NCI-H2029 treated with DMSO at 0.1 percent for 48 hours (cell line): ENCODE results near the gene NRG3.
"Not testable (repeated sequence)": the region's sequence is repeated elsewhere in the genome, so short reads cannot be mapped to it uniquely, and the experiment has no call there.

ENCODE experiments used
- DNase-seq: peaks from one replicate; lab custom pipeline; 2025; lab: John Stamatoyannopoulos, UW

The NRG3 gene

DNA sequence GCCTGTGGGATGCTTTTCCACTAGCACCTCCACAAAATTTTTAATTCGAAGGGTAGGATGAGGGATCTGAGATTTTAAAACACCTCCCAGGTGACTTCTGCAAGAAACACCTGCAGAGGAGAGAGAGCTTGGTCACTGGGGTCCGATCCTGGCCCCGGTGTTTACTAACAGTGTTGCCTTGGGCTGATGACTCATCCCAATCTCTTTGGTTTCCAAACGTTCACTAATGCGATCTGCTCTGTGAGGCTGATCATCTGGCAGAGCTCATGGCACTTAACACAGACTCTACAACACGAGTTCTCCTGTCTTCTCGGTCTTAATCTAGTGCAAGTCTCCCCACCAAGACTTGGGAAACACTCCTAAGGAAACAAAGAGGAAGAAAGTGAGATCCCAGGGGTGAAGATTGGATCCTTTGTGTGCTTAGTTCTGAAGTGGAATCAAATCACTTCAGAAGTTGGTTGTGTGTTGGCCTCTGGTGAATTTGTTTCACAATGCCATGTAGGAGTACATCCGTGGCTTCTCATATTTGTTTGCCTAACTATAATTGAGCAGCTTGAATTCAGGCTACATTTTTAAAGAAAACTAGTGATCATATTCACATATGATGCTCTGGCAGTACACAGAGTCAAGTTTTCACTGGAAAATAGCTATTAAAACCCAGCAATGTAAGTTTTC lies 407.9 kb downstream of the NRG3 start:
- no peak for DNase-seq

- no peak for DNase-seq
These were observed 409.2 kb downstream of the NRG3 start for GRCh38 chr10:82284180-82284579.

DNA sequence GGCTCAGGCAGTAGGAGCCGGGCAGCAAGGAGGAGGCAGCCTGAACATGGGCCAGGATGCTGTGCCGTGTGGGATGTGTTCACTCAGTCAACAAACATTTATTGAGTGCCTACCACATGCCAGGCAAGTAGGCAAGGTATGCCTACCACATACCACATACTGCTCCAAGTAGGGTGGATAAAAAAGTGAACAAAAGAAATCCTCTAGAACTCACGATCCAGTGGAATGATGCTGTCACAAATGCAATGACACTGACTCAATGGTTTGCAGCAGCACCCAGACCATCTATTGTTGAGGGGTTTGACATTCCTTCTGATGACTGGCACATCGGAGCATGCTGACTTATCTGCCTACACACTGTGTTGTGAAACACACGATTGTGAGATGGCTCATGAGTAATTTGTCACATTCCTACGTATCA lies 413.5 kb downstream of the NRG3 start:
- no peak for DNase-seq

DNA sequence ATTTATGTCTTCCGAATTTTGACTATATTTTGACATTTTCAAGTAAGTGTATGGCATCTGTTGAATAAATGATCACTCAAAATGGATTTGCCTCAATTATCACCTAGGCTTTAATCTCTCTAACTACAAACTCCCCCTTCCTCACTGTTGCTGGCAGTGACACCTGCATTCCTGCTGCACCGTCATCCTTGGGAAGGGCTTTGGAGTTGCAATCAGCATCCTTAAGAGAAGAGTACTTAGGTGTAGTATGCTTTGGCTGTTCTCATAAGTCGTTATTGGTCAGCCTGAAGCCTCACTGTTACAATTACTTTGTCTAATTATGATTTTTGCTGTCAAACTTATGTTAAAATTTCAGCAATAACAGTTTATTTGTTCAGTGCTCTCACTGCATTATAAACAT lies 415.0 kb downstream of the NRG3 start:
- DNase-seq = no peak

DNA sequence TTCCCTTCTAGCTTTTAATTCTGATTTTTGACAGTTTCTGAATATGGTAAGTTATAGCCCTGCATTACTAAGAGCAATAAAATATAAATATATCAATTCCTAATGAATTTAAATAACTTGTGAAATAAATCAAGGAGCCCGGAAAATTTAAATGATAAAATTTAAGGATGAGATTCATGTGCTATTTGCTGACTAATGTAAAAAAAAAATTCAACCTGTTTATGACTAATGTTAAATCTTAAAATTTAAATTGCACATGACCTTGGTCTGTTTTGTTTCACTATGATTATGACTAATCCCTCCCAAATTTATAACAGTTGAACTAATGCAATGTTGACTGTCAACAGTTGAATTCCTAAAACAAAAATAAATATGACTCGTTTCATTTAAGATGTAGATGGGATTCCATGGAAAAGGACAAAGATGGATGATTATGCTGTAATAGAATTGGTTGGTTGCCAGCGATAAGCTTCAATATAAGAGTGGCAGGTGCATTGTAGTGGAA lies 419.9 kb downstream of the NRG3 start:
- no peak for DNase-seq

DNA sequence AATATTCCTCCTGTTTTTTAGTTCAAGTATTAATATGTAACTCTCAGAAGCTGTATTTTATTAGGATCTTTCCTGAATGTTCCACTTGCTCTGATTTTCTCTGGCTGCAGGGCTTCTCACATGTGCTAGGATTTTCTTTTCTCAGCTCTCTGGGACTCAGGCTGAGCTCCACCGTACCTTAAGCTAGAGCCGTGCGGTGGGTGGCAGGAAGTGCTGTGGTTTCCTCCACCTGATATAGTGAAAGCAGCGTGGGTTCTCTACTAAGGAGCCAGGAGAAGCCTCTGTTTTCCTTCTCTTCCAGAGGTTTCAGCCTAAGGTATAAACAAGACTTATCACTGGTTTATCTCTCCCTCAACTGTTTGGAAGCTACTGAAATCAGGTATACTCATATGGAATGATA lies 433.6 kb downstream of the NRG3 start:
- DNase-seq = no peak

- DNase-seq = no peak
These were observed 435.8 kb downstream of the NRG3 start for GRCh38 chr10:82310839-82311238.

- DNase-seq = no peak
These were observed 438.4 kb downstream of the NRG3 start for GRCh38 chr10:82313401-82313800.

DNA sequence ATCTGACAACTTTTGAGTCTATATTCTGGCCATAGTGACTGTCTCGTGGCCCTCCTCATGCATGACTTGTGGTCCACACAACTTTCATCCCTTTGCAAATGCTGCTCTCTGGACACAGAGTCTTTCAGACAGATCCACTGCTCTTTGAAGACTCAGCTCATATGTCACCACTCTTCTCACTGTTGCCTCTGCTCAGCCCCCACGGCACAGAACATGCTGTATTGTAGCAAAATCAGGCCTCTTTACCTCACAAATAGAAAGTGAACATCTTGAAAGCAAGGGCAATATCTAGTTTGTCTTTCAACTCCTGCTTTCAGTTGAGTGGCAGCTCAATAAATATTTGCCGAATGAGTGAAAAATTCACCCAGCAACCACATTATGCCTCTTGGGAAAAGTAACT lies 443.5 kb downstream of the NRG3 start:
- DNase-seq = no peak

GRCh38 chr10:82319074-82319473 lies 444.1 kb downstream of the NRG3 start:
- DNase-seq = no peak

DNA sequence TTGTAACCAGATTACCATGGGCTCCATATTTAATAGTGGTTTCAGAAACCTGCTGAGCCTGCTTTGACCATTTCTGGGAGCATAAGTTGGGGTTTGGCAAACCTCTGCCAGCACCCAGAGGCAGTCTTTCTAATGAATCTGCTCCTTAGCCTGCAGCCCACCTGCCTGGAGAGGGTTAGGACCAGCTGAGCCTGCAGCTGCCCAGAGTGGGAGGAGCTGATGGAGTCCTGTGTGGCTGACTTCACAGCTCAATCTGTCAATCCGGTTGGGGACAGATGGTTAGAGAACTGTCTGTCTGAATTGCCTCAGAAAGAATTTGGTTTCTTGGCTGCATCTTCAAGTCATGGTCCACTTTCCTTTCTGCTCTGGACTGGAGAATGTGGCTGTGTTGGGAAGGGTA lies 444.6 kb downstream of the NRG3 start:
- DNase-seq = no peak

- no peak for DNase-seq
These were observed 446.7 kb downstream of the NRG3 start for GRCh38 chr10:82321724-82322123.

DNA sequence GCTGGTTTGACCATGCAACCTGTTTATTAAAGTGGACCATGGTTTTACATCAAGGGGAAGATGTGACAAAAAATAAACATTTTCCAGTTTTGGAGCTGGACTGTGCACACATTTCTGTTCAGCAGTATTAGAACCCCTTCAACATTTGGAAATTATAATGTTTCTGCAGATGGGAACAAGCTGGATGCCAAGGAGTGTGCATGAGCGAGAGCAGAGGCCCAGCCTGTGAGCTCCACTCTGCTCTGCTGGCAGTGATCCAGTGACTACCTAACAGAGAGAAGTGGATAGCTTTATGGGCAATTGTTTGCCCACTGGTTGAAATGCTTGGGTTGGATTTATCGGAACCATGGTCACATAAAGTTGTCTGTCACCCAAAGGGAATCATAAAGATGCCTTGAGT lies 456.7 kb downstream of the NRG3 start:
- DNase-seq = no peak

GRCh38 chr10:82335831-82336230 lies 460.8 kb downstream of the NRG3 start:
- no peak for DNase-seq

DNA sequence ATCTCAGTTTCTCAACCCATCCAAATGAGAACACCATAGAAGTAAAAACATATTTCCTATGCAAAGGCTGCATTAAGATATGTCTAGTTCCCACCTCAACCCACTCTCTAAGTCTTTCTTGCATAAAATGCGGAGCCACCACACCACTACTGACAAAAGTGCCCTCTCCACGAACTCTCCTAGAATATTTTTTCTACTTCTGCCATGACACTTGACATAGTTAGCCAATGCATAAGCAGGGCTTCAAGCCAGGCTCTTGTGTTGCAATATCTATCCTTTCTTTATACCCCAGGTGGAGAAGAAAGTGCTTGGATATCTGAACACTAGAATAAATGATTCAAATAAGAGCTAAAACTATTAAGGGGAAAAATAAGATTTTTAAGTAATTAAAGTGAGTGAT lies 465.2 kb downstream of the NRG3 start:
- no peak for DNase-seq

DNA sequence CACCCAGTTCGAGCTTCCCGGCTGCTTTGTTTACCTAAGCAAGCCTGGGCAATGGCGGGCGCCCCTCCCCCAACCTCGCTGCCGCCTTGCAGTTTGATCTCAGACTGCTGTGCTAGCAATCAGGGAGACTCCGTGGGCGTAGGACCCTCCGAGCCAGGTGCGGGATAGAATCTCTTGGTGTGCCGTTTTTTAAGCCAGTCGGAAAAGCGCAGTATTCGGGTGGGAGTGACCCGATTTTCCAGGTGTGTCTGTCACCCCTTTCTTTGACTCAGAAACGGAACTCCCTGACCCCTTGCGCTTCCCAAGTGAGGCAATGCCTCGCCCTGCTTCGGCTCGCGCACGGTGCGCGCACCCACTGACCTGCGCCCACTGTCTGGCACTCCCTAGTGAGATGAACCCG lies 474.6 kb downstream of the NRG3 start:
- not testable (repeated sequence) for DNase-seq

- DNase-seq = no peak
These were observed 478.4 kb downstream of the NRG3 start for GRCh38 chr10:82353381-82353780.

GRCh38 chr10:82358486-82359099 lies 483.6 kb downstream of the NRG3 start:
- DNase-seq = no peak

- no peak for DNase-seq
These were observed 486.3 kb downstream of the NRG3 start for GRCh38 chr10:82361256-82361655.

DNA sequence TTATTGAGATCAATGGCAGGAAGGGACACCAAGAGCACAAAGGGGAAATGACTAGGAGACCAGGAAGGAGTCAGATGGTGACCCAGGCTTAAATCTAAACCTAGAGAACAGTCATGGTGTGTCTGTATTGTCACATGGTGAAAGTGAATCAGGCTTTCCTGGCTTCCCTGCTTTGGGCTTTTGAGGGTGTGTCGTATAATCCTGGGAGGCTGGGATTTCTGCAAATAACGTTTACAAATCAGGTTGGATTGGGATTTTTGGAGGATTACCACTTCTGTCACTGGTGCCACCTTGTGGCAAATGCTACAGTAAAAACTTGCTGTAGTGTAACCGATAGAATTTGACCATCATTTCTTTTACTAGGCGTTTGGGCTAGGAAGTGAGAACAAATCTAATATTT lies 502.6 kb downstream of the NRG3 start:
- DNase-seq = no peak

DNA sequence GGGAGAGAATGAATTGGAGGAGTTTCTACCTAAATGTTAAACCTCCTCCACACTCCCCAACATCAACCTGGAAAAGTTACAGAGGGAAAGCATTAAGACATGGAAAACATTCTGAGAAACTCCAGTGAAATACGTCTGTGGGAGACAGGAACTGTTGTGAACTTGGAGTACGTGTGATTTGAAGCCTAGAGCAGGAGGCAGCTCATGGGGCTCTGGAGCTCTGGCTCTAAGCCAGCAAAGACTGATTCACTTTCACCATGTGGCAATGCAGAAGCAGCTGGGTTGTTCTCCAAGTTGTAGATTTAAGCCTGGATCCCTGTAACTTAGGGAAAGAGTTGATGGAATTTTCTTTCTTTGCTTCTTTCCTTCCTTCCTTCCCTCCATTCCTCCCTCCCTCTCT lies 503.2 kb downstream of the NRG3 start:
- DNase-seq = no peak

DNA sequence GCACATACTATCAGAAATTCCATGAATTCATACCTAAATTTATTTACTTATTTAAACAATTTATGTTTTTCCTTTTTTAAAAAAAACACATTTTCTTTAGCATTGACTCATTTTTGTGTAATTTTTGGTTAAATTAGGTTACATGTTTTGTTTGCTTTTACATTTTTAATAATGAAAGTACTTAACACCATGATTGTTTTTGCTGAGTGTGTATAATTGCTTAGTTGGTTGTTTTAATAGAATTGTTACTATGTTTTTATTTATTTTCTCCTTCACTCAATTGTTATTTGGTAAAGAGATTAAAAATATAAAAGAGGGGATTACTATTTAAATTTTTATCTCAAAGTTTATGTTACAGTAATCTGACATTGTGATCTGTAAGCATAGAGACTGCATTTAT lies 508.4 kb downstream of the NRG3 start:
- no peak for DNase-seq

DNA sequence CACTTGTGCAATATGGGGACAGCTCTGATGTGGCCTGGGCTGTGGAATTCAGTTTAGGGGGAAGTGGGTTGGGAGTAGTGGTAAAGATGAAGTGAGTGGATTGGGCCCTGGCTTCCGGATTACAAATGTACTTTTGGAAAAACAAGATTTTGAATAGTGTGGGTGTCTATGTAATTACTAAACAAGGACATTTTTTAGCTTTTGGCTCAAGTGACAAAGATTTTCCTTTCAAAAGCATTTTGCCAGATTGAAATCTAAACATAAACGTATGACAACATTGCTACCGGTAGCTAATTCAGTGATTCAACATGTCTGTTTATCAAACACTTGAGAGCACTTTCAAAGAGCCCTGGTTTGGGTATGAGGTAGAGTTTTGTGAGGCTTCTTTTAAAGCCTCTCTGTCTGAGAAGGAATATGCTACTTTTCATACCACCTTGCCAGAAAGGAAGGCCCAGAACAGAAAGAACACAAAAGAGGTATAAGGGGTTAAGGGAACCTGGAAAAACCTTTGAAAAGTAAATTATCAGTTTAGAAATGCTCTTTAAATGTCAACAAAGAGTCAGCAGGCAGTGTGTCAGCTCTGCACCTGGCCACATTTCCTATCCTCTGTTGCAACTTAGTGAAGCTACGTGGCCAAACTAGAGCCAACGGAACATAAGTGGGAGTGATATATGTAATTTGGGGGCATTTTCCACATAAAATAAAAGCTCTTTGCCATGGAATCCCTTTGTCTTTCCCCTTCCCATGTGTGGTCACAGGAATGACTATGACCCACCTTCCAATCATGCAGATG lies 516.1 kb downstream of the NRG3 start:
- DNase-seq = no peak
